SK-N-SH (cell line): Measurements from ENCODE around the gene KIF13A. TPM values are rescaled to one million over a fixed set of nuclear protein-coding genes. Genes with fewer than 3 reads are reported as not detected.

Source experiments
- CTCF ChIA-PET: fragments of 300-600, 350-600 bp; formaldehyde crosslinking; extraction: SDS; loops from one replicate; lab custom pipeline; 2021; lab: Yijun Ruan, JAX
- POLR2A ChIA-PET: fragments of 350-600 bp; sonication (Branson Sonifier 250); formaldehyde crosslinking; extraction: SDS; loops from one replicate; lab custom pipeline; 2020; ENCODE audit warnings: antibody characterized with exemption, inconsistent platforms; lab: Yijun Ruan, JAX
- DNase-seq: peaks from one replicate; pipeline ENCODE4 v3.0.0; 2012
- H2AFZ ChIP-seq: fragments of 200-600 bp; sonication (generic); 2 replicates; pipeline ENCODE4 v1.8.1; 2016; ENCODE audit warnings: antibody characterized with exemption, mild to moderate bottlenecking, low read depth
- H3F3A ChIP-seq: fragments of 200-600 bp; sonication (generic); replicated peaks from 2 replicates; pipeline ENCODE3; 2016; ENCODE audit warnings: antibody characterized with exemption, mild to moderate bottlenecking; ENCODE audit not compliant: insufficient read depth
- H3K27ac ChIP-seq, 2 experiments: fragments of 200-500 bp in 1 of 2; fragments of 200-600 bp in 1 of 2; sonication (Bioruptor generic) in 1 of 2; sonication (generic), shearing (Covaris generic) in 1 of 2; 2 replicates each; pipeline versions ENCODE4 v1.5.1 to v1.6.1; 2014 to 2016; ENCODE audit warnings: low read depth in 2 of 2, inconsistent platforms in 1 of 2, low read length in 1 of 2, mild to moderate bottlenecking in 1 of 2, mixed read lengths in 1 of 2
- H3K27me3 ChIP-seq: fragments of 200-600 bp; sonication (generic), shearing (Covaris generic); 2 replicates; pipeline ENCODE4 v1.6.1; 2016; ENCODE audit warnings: mixed run types; ENCODE audit not compliant: insufficient read depth
- H3K36me3 ChIP-seq, 2 experiments: fragments of 200-500 bp in 1 of 2; fragments of 200-600 bp in 1 of 2; sonication (Bioruptor generic) in 1 of 2; sonication (generic) in 1 of 2; replicated peaks in 1 of 2; 2 replicates each; pipeline versions ENCODE3 to v1.5.1; 2014 to 2016; ENCODE audit warnings: low read length in 1 of 2, mild to moderate bottlenecking in 1 of 2; ENCODE audit not compliant: insufficient read depth in 2 of 2, control insufficient read depth in 1 of 2
- H3K4me1 ChIP-seq, 2 experiments: fragments of 200-500 bp in 1 of 2; fragments of 200-600 bp in 1 of 2; sonication (Bioruptor generic) in 1 of 2; sonication (generic), shearing (Covaris generic) in 1 of 2; 2 replicates each; pipeline versions ENCODE4 v1.5.1 to v1.6.1; 2014 to 2016; ENCODE audit warnings: low read depth in 1 of 2, low read length in 1 of 2, mixed run types in 1 of 2; ENCODE audit not compliant: insufficient read depth in 2 of 2, control insufficient read depth in 1 of 2
- H3K4me2 ChIP-seq: fragments of 200-600 bp; sonication (generic), shearing (Covaris generic); 2 replicates; pipeline ENCODE4 v1.6.1; 2017; ENCODE audit warnings: mixed run types
- H3K4me3 ChIP-seq, 2 experiments: fragments of 200-500 bp in 1 of 2; fragments of 200-600 bp in 1 of 2; sonication (Bioruptor generic) in 1 of 2; sonication (generic), shearing (Covaris generic) in 1 of 2; 2 replicates each; pipeline versions ENCODE4 v1.5.1 to v1.8.1; 2014 to 2016; ENCODE audit warnings: low read depth in 2 of 2, inconsistent platforms in 1 of 2, low read length in 1 of 2, mild to moderate bottlenecking in 1 of 2, mixed read lengths in 1 of 2, moderate library complexity in 1 of 2
- H3K79me2 ChIP-seq: fragments of 200-600 bp; sonication (generic); 2 replicates; pipeline ENCODE4 v1.8.1; 2017; ENCODE audit warnings: mild to moderate bottlenecking; ENCODE audit not compliant: insufficient read depth
- H3K9ac ChIP-seq: fragments of 200-600 bp; sonication (generic); 2 replicates; pipeline ENCODE4 v1.6.1; 2017; ENCODE audit warnings: mixed run types
- H3K9me2 ChIP-seq: fragments of 200-600 bp; sonication (generic); 2 replicates; pipeline ENCODE4 v1.6.1; 2017; ENCODE audit warnings: mixed run types
- H3K9me3 ChIP-seq: fragments of 200-600 bp; sonication (generic); 2 replicates; pipeline ENCODE4 v1.6.1; 2017; ENCODE audit warnings: mixed run types, mild to moderate bottlenecking, moderate library complexity
- H4K20me1 ChIP-seq: fragments of 200-600 bp; sonication (generic); 2 replicates; pipeline ENCODE4 v1.6.1; 2017; ENCODE audit warnings: mild to moderate bottlenecking, mixed run types; ENCODE audit not compliant: insufficient read depth
- ELF1 ChIP-seq: IDR thresholded peaks from 2 replicates; pipeline ENCODE4 v1.4.0; 2012
- EP300 ChIP-seq, 2 experiments: IDR thresholded peaks; 2 replicates each; pipeline versions ENCODE4 v1.4.0 to v1.6.1; 2012; ENCODE audit warnings: borderline replicate concordance in 1 of 2, low read depth in 1 of 2, low read length in 1 of 2
- FOSL2 ChIP-seq: IDR thresholded peaks from 2 replicates; pipeline ENCODE4 v1.4.0; 2012; ENCODE audit warnings: low read depth, mild to moderate bottlenecking, moderate library complexity, borderline replicate concordance
- FOXM1 ChIP-seq: IDR thresholded peaks from 2 replicates; pipeline ENCODE4 v1.4.0; 2012; ENCODE audit warnings: low read depth, mild to moderate bottlenecking
- GATA2 ChIP-seq: sonication (generic); formaldehyde crosslinking; IDR thresholded peaks from 2 replicates; pipeline ENCODE4 v1.5.0; 2020; ENCODE audit warnings: mild to moderate bottlenecking, missing genetic modification reagents
- MEF2A ChIP-seq: IDR thresholded peaks from 2 replicates; pipeline ENCODE4 v1.4.0; 2012; ENCODE audit warnings: low read depth, borderline replicate concordance
- NFIC ChIP-seq: IDR thresholded peaks from 2 replicates; pipeline ENCODE4 v1.4.0; 2012; ENCODE audit warnings: borderline replicate concordance
- PBX3 ChIP-seq: IDR thresholded peaks from 2 replicates; pipeline ENCODE4; 2012
- POLR2AphosphoS5 ChIP-seq: IDR thresholded peaks from 2 replicates; pipeline ENCODE4 v1.6.1; 2012; ENCODE audit warnings: low read depth, low read length
- RAD21 ChIP-seq: IDR thresholded peaks from 2 replicates; pipeline ENCODE4 v1.6.1; 2012; ENCODE audit warnings: mild to moderate bottlenecking, low read length
- RCOR1 ChIP-seq: fragments of 150-350 bp; IDR thresholded peaks from 2 replicates; pipeline ENCODE4 v1.6.1; 2017; ENCODE audit warnings: antibody characterized with exemption, low read length
- REST ChIP-seq: IDR thresholded peaks from 2 replicates; pipeline ENCODE4 v1.6.1; 2012; ENCODE audit warnings: mild to moderate bottlenecking, low read depth, low read length, moderate library complexity
- RFX5 ChIP-seq: IDR thresholded peaks from 2 replicates; pipeline ENCODE4 v1.6.1; 2012; ENCODE audit warnings: mild to moderate bottlenecking, improper control_type of control experiment, low read length
- RXRA ChIP-seq: IDR thresholded peaks from 2 replicates; pipeline ENCODE4 v1.4.0; 2012; ENCODE audit warnings: low read depth, mild to moderate bottlenecking, borderline replicate concordance
- SIN3A ChIP-seq: IDR thresholded peaks from 2 replicates; pipeline ENCODE4 v1.6.1; 2012; ENCODE audit warnings: low read depth, mild to moderate bottlenecking, low read length, moderate library complexity, borderline replicate concordance
- TCF12 ChIP-seq: IDR thresholded peaks from 2 replicates; pipeline ENCODE4 v1.4.0; 2012
- USF2 ChIP-seq: fragments of 150-350 bp; IDR thresholded peaks from 2 replicates; pipeline ENCODE4 v1.6.1; 2017; ENCODE audit warnings: antibody characterized with exemption, low read length, low read depth, borderline replicate concordance
- YY1 ChIP-seq: IDR thresholded peaks from 2 replicates; pipeline ENCODE4 v1.4.0; 2012; ENCODE audit warnings: low read depth, mild to moderate bottlenecking
- WGBS: methylation state at CpG from one replicate; pipeline ENCODE4 v1.1.6; 2017; ENCODE audit warnings: low lambda C conversion rate; 5-methylcytosine and 5-hydroxymethylcytosine counted together
- polyA plus RNA-seq, 3 experiments: library from polyadenylated mRNA; depleted of rRNA; stranded (reverse); fragments of >200 nt; gene quantifications; 2 replicates each; pipeline ENCODE4 v1.2.3, GENCODE V29; 2012

KIF13A gene
- polyA plus RNA-seq, 1 of the 3 experiments (the other 2 are of a cell fraction): 18.2 TPM

- ChIA-PET CTCF (no interaction called here), POLR2A (no interaction called here)
- H3K4me2 ChIP-seq: no peak overlapping the region
- H4K20me1 ChIP-seq: no peaks in the 10 kb centered on the region
- no peaks in the 10 kb centered on the region for H3K27me3 ChIP-seq
- DNase-seq: no peak
- no peak for TF ChIP-seq RFX5
- TF ChIP-seq USF2: no peak
- TF ChIP-seq FOXM1: no peak
- TF ChIP-seq RAD21: no peak
- TF ChIP-seq GATA2 (CRISPR knock-in tag): no peak
- TF ChIP-seq EP300 (IDR thresholded peaks at IDR 0.05; ENCODE audit: borderline replicate concordance in 1 of 2, low read depth in 1 of 2, low read length in 1 of 2): no peak
- TF ChIP-seq TCF12: no peak
- TF ChIP-seq RXRA: no peak
- TF ChIP-seq REST: no peak
- no peak for TF ChIP-seq NFIC
- TF ChIP-seq SIN3A: no peak
- no peak for TF ChIP-seq RCOR1
- TF ChIP-seq ELF1: no peak
- TF ChIP-seq FOSL2: no peak
- TF ChIP-seq MEF2A: no peak
- no peak for TF ChIP-seq POLR2AphosphoS5
- TF ChIP-seq YY1: no peak
- TF ChIP-seq PBX3: no peak
- WGBS: 83% methylated on average over 5 of the region's 6 CpGs
- H2AFZ ChIP-seq: no peak overlapping the region
- no peak overlapping the region for H3K4me3 ChIP-seq
- no peaks in the 10 kb centered on the region for H3K9me3 ChIP-seq
- no peak overlapping the region for H3K27ac ChIP-seq
- H3F3A ChIP-seq: no peaks in the 10 kb centered on the region
- no peaks in the 10 kb centered on the region for H3K9me2 ChIP-seq
- H3K36me3 ChIP-seq: no peaks in the 10 kb centered on the region
- H3K4me1 ChIP-seq: peaks cover 2 to 11% of the 10 kb centered on the region in 2 experiments; a peak in 2 of 4 replicates
- no peak overlapping the region for H3K9ac ChIP-seq
- no peaks in the 10 kb centered on the region for H3K79me2 ChIP-seq
Measured at GRCh38 chr6:18025596-18025995, 38.2 kb upstream of the KIF13A start.
